Small intestine (tissue), 7 donors: ENCODE measurements around the gene KRTAP3-1. TPM values are rescaled to one million over a fixed set of nuclear protein-coding genes. Genes with fewer than 3 reads are reported as not detected.

Source experiments
- DNase-seq, 2 donors: peaks; one replicate each; pipeline versions ENCODE4 v3.0.0 to v3.0.0-alpha.2; 2013
- FAIRE-seq: peaks from 2 replicates; lab custom pipeline; 2012; peaks lifted over from hg19 to GRCh38; lab: Jason Lieb, UNC
- H3K27ac ChIP-seq, 3 donors: one replicate each; pipeline ENCODE4 v1.5.1; 2013; ENCODE audit warnings: low read length in 2 of 3, mild to moderate bottlenecking in 2 of 3, control low read depth in 1 of 3, inconsistent platforms in 1 of 3, low read depth in 1 of 3, moderate library complexity in 1 of 3
- H3K27me3 ChIP-seq, 3 donors: one replicate each; pipeline ENCODE4 v1.6.1; 2013; ENCODE audit warnings: low read length in 3 of 3, inconsistent platforms in 1 of 3; ENCODE audit not compliant: control insufficient read depth in 3 of 3, insufficient read depth in 3 of 3
- H3K36me3 ChIP-seq, 3 donors: one replicate each; pipeline ENCODE4 v1.6.1; 2013; ENCODE audit warnings: low read length in 3 of 3, inconsistent platforms in 1 of 3, low read depth in 1 of 3, mild to moderate bottlenecking in 1 of 3, moderate library complexity in 1 of 3; ENCODE audit not compliant: control insufficient read depth in 3 of 3, insufficient read depth in 2 of 3
- H3K4me1 ChIP-seq, 3 donors: one replicate each; pipeline ENCODE4 v1.6.1; 2013; ENCODE audit warnings: low read length in 2 of 3, inconsistent platforms in 1 of 3, low read depth in 1 of 3, mild to moderate bottlenecking in 1 of 3, moderate library complexity in 1 of 3; ENCODE audit not compliant: control insufficient read depth in 3 of 3, insufficient read depth in 2 of 3
- H3K4me3 ChIP-seq, 3 donors: one replicate each; pipeline ENCODE4 v1.5.1; 2013; ENCODE audit warnings: low read length in 3 of 3, control low read depth in 1 of 3, inconsistent platforms in 1 of 3, low read depth in 1 of 3, mild to moderate bottlenecking in 1 of 3, moderate library complexity in 1 of 3
- H3K9me3 ChIP-seq, 2 donors: one replicate each; pipeline ENCODE4 v1.6.1; 2013; ENCODE audit warnings: low read depth in 1 of 2, low read length in 1 of 2; ENCODE audit not compliant: control insufficient read depth in 2 of 2, insufficient read depth in 1 of 2
- WGBS, 3 donors: extraction: QIAGEN DNeasy Blood & Tissue Kit; methylation state at CpG; one replicate each; pipeline ENCODE4 v1.1.7; 2013; 5-methylcytosine and 5-hydroxymethylcytosine counted together
- polyA plus RNA-seq, 4 donors: library from polyadenylated mRNA; stranded (reverse) in 3 of 4; unstranded in 1 of 4; fragments of 200-250 nt in 3 of 4; fragments of 120-200 nt in 1 of 4; gene quantifications; one replicate each; pipeline versions ENCODE4 v1.2.1 to v1.2.3, GENCODE V29; 2013
- donor health status: healthy with polysubstance abuse.
- donor health status: control.
- donor health status: control.
- donor health status: Bipolar disorder and iron deficiency.
- donor health status: healthy.

The KRTAP3-1 gene
- polyA plus RNA-seq, 4 donors: not detected

DNA sequence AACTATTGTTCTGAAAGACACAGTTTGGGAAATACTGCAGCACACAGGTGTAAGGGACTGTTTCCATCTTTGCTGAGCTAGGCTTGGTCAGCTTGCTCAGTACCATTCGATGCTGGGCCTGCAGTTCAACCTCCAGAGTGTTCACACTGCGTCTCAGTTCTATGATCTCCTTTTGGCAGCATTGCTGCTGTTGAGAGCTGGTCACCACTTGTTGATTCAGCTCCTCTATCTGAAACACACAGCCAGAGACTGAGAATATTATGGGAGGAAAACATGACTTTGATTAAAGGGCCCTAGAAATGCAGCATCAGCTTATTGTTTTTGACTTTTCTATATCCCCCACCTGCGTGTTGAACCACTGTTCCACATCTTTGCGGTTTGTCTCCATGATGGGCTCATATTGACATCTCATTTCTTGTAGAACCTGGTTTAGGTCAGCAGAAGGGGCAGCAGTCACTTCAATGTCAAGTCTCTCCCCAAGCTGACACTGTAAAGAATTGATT lies 46.8 kb downstream of the KRTAP3-1 start:
- no peaks in the 10 kb centered on the region for H3K27me3 ChIP-seq
- FAIRE-seq: no peak
- no peak overlapping the region for H3K4me3 ChIP-seq
- no peak overlapping the region for H3K27ac ChIP-seq
- H3K36me3 ChIP-seq: no peaks in the 10 kb centered on the region
- no peaks in the 10 kb centered on the region for H3K9me3 ChIP-seq
- no peak for DNase-seq
- 84 to 94% (median 92%) methylated on average over 4 of the region's 4 CpGs for WGBS, 3 donors
- no peaks in the 10 kb centered on the region for H3K4me1 ChIP-seq

DNA sequence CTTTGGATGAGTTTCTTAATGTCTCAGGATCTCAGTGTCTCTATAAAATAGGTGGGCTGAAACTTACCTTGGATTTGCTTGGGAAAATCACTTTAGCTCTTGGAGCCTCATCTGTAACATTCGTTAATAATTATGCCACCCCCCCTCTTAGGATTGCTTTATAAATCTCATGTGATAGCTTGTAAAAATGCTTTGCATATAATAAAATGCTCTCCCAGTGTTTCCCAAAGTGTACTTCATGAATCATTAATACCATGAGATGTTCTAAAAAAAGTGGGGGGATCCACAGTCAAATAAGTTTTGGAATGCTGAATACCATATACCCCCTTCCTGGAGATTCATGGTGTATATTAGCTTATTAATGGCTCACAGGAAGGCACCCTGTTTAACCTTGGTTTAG lies 47.3 kb downstream of the KRTAP3-1 start:
- FAIRE-seq (no peak), DNase-seq (no peak)
- no peak overlapping the region for H3K27ac ChIP-seq
- H3K27me3 ChIP-seq: no peaks in the 10 kb centered on the region
- no peaks in the 10 kb centered on the region for H3K36me3 ChIP-seq
- H3K4me3 ChIP-seq: no peak overlapping the region
- H3K4me1 ChIP-seq: no peaks in the 10 kb centered on the region
- WGBS, 3 donors: 14 to 74% (median 51%) methylated on average over 1 of the region's 1 CpG
- no peaks in the 10 kb centered on the region for H3K9me3 ChIP-seq

DNA sequence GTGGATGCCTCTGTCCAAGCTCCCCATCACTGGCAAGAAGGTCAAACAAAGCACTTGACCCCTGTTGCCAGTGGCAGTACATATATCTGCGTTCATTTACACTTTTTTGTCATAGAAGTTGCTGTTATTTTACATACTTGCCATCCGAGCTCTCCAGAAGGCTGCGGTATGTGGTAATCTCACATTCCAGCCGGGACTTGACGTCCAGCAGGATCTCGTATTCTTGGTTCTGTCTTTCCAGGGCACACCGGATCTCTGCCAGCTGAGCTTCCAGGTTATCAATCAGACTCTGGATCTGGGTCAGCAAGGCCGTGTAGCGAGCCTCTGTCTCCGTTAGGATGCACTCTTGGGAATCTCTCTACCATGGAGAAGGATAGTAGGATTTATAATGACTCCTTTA lies 48.8 kb downstream of the KRTAP3-1 start:
- Histone ChIP-seq H3K36me3 (no peaks in the 10 kb centered on the region), H3K4me3 (no peak overlapping the region), H3K4me1 (no peaks in the 10 kb centered on the region), H3K9me3 (no peaks in the 10 kb centered on the region), H3K27me3 (no peaks in the 10 kb centered on the region), H3K27ac (no peak overlapping the region)
- WGBS, 3 donors: 65 to 90% (median 81%) methylated on average over 10 of the region's 10 CpGs
- DNase-seq (no peak), FAIRE-seq (no peak)

Other genes starting within 250 kb of the KRTAP3-1 start
- not detected for gene KRT26, start 236.9 kb downstream of the KRTAP3-1 start, polyA plus RNA-seq
- gene KRT27, start 226.6 kb downstream of the KRTAP3-1 start, polyA plus RNA-seq: under 1 TPM in 1 of 4 donors, not detected in 3; 0.03 TPM
- not detected for gene KRT28, start 209.2 kb downstream of the KRTAP3-1 start, polyA plus RNA-seq
- gene KRT10, start 186.5 kb downstream of the KRTAP3-1 start, polyA plus RNA-seq: 10 to 100 TPM; 18.7 to 51.3 (median 36.8) TPM
- 1 to 10 TPM in 2 of 4 donors, under 1 TPM in 2; 0.28 to 9.2 (median 3.1) TPM for gene KRT12, start 141.9 kb downstream of the KRTAP3-1 start, polyA plus RNA-seq
- gene KRT20, start 123.9 kb downstream of the KRTAP3-1 start, polyA plus RNA-seq: 1,000 to 10,000 TPM in 1 of 4 donors, 100 to 1,000 TPM in 2, 10 to 100 TPM in 1; 66.8 to 1,534 (median 545) TPM
- gene KRT23, start 71.5 kb downstream of the KRTAP3-1 start, polyA plus RNA-seq: under 1 TPM in 2 of 4 donors, not detected in 2; 0.66 to 0.82 TPM
- under 1 TPM in 2 of 4 donors, not detected in 2; 0.03 to 0.04 TPM for gene KRT39, start 42.2 kb downstream of the KRTAP3-1 start, polyA plus RNA-seq
- gene KRT40, start 24.8 kb downstream of the KRTAP3-1 start, polyA plus RNA-seq: under 1 TPM in 3 of 4 donors, not detected in 1; 0.10 to 0.45 (median 0.12) TPM
- not detected for gene KRTAP3-3, start 15.0 kb downstream of the KRTAP3-1 start, polyA plus RNA-seq
- gene KRTAP3-2, start 9.2 kb downstream of the KRTAP3-1 start, polyA plus RNA-seq: not detected
- gene KRTAP1-5, start 18.1 kb upstream of the KRTAP3-1 start, polyA plus RNA-seq: under 1 TPM in 1 of 4 donors, not detected in 3; 0.04 TPM
- gene KRTAP1-4, start 21.1 kb upstream of the KRTAP3-1 start, polyA plus RNA-seq: not detected
- gene KRTAP1-3, start 25.7 kb upstream of the KRTAP3-1 start, polyA plus RNA-seq: not detected
- gene KRTAP1-1, start 32.3 kb upstream of the KRTAP3-1 start, polyA plus RNA-seq: not detected
- gene KRTAP2-1, start 38.2 kb upstream of the KRTAP3-1 start, polyA plus RNA-seq: not detected
- gene KRTAP2-2, start 46.1 kb upstream of the KRTAP3-1 start, polyA plus RNA-seq: not detected
- not detected for gene KRTAP2-3, start 51.0 kb upstream of the KRTAP3-1 start, polyA plus RNA-seq
- not detected for gene KRTAP2-4, start 56.8 kb upstream of the KRTAP3-1 start, polyA plus RNA-seq
- gene KRTAP4-7, start 75.0 kb upstream of the KRTAP3-1 start, polyA plus RNA-seq: not detected
- gene KRTAP4-8, start 89.0 kb upstream of the KRTAP3-1 start, polyA plus RNA-seq: not detected
- not detected for gene KRTAP4-16, start 93.1 kb upstream of the KRTAP3-1 start, polyA plus RNA-seq
- gene KRTAP4-9, start 96.3 kb upstream of the KRTAP3-1 start, polyA plus RNA-seq: not detected
- not detected for gene KRTAP4-11, start 109.2 kb upstream of the KRTAP3-1 start, polyA plus RNA-seq
- not detected for gene KRTAP4-12, start 115.1 kb upstream of the KRTAP3-1 start, polyA plus RNA-seq
- gene KRTAP4-6, start 131.4 kb upstream of the KRTAP3-1 start, polyA plus RNA-seq: not detected
- gene KRTAP4-5, start 140.7 kb upstream of the KRTAP3-1 start, polyA plus RNA-seq: not detected
- gene KRTAP4-4, start 151.6 kb upstream of the KRTAP3-1 start, polyA plus RNA-seq: not detected
- not detected for gene KRTAP4-3, start 159.1 kb upstream of the KRTAP3-1 start, polyA plus RNA-seq
- not detected for gene KRTAP4-2, start 169.1 kb upstream of the KRTAP3-1 start, polyA plus RNA-seq
- gene KRTAP4-1, start 175.8 kb upstream of the KRTAP3-1 start, polyA plus RNA-seq: not detected
- gene KRTAP9-1, start 180.8 kb upstream of the KRTAP3-1 start, polyA plus RNA-seq: not detected
- gene KRTAP9-2, start 217.5 kb upstream of the KRTAP3-1 start, polyA plus RNA-seq: not detected
- not detected for gene KRTAP9-3, start 223.3 kb upstream of the KRTAP3-1 start, polyA plus RNA-seq
- gene KRTAP9-8, start 228.9 kb upstream of the KRTAP3-1 start, polyA plus RNA-seq: not detected
- not detected for gene KRTAP9-4, start 240.6 kb upstream of the KRTAP3-1 start, polyA plus RNA-seq
- not detected for gene KRTAP9-9, start 246.3 kb upstream of the KRTAP3-1 start, polyA plus RNA-seq